ENCODE measurements around the gene MT3.

DNA sequence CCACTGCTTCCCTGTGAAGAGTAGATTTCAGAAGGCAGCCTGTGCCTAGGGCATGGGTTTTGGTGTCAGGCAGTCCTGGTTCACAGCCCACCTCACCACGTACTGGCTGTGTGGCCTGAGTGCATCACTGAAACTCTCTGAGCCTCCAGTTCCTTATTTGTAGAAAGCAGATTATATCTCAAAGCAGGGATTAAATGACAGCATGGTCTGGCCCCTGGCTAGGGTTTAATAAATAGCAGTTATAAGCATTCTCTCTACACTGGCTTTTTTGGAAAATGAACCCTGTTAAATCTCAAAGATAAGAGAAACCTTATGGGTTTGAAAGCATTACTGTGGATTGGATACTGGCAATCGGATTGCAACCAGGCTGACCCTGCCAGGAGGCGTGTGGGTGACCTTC, 40.2 kb downstream of the MT3 start:
- TF ChIP-seq, protein P1, sequence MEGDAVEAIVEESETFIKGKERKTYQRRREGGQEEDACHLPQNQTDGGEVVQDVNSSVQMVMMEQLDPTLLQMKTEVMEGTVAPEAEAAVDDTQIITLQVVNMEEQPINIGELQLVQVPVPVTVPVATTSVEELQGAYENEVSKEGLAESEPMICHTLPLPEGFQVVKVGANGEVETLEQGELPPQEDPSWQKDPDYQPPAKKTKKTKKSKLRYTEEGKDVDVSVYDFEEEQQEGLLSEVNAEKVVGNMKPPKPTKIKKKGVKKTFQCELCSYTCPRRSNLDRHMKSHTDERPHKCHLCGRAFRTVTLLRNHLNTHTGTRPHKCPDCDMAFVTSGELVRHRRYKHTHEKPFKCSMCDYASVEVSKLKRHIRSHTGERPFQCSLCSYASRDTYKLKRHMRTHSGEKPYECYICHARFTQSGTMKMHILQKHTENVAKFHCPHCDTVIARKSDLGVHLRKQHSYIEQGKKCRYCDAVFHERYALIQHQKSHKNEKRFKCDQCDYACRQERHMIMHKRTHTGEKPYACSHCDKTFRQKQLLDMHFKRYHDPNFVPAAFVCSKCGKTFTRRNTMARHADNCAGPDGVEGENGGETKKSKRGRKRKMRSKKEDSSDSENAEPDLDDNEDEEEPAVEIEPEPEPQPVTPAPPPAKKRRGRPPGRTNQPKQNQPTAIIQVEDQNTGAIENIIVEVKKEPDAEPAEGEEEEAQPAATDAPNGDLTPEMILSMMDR (IDR thresholded peaks at IDR 0.05), result no peak
- TF ChIP-seq POLR2A (IDR thresholded peaks at IDR 0.05), result no peak
